Epithelial cell of esophagus (primary cell): ENCODE measurements around the gene GSTT4.

Experiments
- DNase-seq: peaks from one replicate; pipeline ENCODE4 v3.0.0; 2010; ENCODE audit warnings: low read depth
- H3K4me3 ChIP-seq: 2 replicates; pipeline ENCODE4 v1.5.1; 2011; ENCODE audit warnings: mild to moderate bottlenecking, low read length, control low read depth
- CTCF ChIP-seq: IDR thresholded peaks from 2 replicates; pipeline ENCODE4 v1.5.1; 2011; ENCODE audit warnings: low read depth, mild to moderate bottlenecking, low read length, control low read depth, inconsistent platforms; ENCODE audit not compliant: insufficient read depth; ENCODE audit errors: missing control alignments

Gene GSTT4

GRCh38 chr22:24010018-24010391, 4.8 kb upstream of the GSTT4 start:
- no peak for DNase-seq
- no peak overlapping the region for H3K4me3 ChIP-seq
- no peak for TF ChIP-seq CTCF

- no peak for DNase-seq
- no peak overlapping the region for H3K4me3 ChIP-seq
- TF ChIP-seq CTCF, result no peak
These were observed 4.2 kb upstream of the GSTT4 start for GRCh38 chr22:24009227-24010017.

GRCh38 chr22:24008381-24009226, 3.4 kb upstream of the GSTT4 start:
- no peak for TF ChIP-seq CTCF
- DNase-seq, result no peak
- no peak overlapping the region for H3K4me3 ChIP-seq

GRCh38 chr22:24008022-24008283, 2.7 kb upstream of the GSTT4 start:
- H3K4me3 ChIP-seq, result no peak overlapping the region
- TF ChIP-seq CTCF, result no peak
- DNase-seq, result no peak

GRCh38 chr22:24007253-24008021, 2.2 kb upstream of the GSTT4 start:
- DNase-seq, result no peak
- no peak for TF ChIP-seq CTCF

GRCh38 chr22:24006914-24007214, 1.6 kb upstream of the GSTT4 start:
- TF ChIP-seq CTCF, result no peak
- DNase-seq, result no peak
- H3K4me3 ChIP-seq, result no peak overlapping the region

More at GRCh38 chr22:24007253-24008021, 2.2 kb upstream of the GSTT4 start:
- no peak overlapping the region for H3K4me3 ChIP-seq
